NCI-H1694 (cell line): ENCODE measurements around the gene DUS4L.

Experiments used
- DNase-seq: peaks from one replicate; lab custom pipeline; 2025; lab: John Stamatoyannopoulos, UW

DUS4L gene

DNA sequence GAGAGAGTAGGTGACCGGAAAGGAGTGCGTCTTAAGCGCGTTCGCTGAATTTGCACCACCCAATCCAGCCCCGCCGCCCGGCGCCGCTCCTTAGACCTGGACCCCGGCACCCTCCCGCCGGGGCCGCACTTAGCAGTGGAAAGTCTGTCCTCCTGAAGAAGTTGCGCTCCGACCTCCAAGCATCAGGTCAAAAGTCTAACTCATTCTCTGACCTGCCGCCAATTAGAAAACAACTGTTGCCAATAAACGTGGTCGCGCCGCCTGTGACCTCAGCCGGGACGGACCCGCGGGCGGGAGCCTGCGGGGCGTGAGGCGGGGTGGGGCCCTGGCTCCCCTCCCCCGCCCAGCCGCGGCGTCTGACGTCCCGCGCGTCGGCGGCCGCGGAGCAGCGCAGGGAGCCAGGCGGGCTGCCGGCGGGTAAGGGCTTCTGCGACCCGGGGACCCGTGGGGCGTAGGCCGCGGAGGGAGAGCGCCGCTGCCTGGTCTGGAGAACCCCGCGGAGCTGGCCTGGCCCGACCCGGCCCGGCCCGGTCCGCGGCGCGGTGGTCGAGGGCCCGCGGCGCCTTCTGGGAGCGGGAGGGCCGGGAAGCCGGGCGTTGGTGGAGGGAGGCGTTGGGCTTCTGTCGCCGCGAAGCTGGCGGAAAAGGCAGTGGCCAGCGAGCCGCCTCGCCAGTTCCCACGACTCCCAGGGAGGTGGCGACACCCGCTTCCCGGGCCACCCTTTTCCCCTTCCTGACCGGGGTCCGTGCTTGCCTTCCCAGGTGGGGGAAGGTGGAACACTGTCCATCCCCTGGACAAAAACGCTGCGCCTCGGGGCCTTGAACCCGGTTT is 16.3 kb downstream of the DUS4L start, which contains the start of gene BCAP29:
TSS of gene BCAP29 (plus strand) at position 362 of the 831 bp plus-strand sequence. CDS start 527 bp downstream, outside the sequence.
- DNase-seq, result peak; percentile 8

- DNase-seq, result no peak
Observed at GRCh38 chr7:107580716-107581383, 17.1 kb downstream of the DUS4L start.

DNA sequence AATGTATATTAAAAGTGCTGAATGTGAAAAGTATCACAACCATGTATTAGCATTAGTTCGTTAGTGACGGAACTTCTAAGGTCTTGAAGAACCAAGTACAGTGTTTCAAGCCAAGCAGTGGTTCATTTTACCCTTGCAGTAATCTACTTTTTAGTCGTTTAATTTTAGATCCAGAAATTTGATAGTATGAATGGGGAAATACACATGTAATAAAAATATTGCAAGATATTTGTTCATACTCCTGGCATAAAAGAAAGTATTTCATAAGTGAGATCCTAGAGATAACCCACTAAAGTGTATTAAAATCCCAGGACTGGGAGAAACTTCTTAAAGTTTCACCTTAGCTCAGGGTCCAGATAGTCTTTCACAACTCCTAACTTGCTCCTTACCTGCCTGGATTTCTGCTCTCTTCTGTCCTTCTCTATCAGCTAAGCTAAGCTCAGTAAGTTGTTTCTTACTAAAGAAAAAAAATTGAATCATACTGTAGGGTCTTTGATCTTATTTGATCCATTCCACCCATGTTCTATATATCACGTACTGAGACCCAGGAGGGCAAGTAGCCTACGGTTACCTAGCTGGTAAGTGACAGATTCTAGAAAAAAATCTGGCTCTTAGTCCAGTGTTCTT is 17.7 kb downstream of the DUS4L start:
- DNase-seq, result no peak

GRCh38 chr7:107582875-107583274 is 19.1 kb downstream of the DUS4L start:
- no peak for DNase-seq

GRCh38 chr7:107584716-107585115 is 20.9 kb downstream of the DUS4L start:
- DNase-seq, result no peak

DNA sequence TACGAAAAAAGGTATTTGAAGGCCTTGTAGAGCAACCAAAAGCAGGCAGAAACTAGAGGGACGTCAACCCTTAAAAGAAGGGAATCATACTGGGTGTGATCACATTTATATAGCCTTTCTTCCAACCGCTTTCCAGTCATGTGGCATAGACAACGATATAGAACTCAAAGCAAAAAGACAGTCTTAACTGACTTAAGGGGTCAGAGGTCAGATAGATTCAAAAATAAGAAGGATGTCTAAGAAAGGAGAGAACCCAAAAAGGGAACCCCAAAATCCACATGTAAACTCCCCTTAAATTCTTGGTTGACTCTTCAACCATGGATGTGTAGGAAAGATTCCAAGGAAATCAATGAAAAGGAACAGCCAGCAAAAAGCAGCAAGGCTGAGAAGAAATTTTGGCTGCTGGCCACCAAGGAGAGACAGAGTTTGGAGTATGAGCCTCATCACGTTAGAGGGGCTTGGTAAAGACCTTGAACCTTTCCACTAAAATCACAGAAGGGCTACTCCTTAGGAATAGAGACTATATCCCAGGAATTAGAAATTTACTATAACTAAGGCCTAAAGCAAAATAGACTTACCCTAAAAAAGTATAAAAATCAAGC is 24.9 kb downstream of the DUS4L start:
- DNase-seq, result no peak

GRCh38 chr7:107591421-107591820 is 27.6 kb downstream of the DUS4L start:
- no peak for DNase-seq

DNA sequence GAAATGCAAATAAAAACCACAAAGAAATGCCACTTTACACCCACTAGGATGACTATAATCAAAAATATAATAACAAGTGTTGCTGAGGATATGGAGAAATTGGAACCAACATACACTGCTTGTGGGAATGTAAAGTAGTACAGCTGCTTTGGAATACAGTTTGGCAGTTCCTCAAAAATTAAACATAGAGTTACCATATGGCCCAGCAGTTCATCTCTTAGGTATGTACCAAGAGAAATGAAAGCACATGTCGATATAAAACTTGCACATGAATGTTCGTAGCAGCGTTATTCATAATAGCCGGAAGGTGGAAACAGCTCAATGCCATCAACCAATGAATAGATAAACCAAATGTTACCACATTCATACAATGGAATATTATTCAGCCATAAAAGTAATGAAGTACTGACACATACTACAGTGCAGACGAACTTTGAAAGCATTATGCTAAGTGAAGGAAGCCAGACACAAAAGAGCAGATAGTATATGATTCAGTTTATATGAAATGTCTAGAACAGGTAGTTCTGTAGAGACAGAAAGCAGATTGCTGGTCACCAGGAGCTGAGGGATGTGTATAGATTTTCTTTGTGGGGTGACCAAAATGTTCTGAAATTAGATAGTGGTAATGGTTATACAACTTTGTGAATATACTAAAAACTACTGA is 28.7 kb downstream of the DUS4L start:
- DNase-seq, result peak; percentile 83

DNA sequence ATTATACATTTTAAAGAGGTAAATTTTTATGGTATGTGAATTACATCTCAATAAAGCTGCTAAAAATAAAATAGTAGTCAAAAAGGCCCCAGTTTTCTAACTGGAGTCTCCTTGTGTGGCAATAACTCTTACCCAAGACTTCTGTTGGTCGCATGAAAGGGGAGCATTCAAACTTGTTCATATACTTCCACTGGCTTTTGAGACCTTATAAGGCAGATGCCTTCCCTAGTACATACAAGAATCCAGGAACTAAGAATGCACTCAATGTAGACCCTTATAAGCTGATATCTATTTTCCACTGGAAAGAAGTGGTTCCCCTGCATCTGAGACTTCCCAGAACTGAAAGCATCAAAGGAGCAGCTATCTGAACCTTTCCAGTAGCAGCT is 29.2 kb downstream of the DUS4L start:
- no peak for DNase-seq

GRCh38 chr7:107594961-107595737 is 31.4 kb downstream of the DUS4L start:
- DNase-seq, result no peak

DNA sequence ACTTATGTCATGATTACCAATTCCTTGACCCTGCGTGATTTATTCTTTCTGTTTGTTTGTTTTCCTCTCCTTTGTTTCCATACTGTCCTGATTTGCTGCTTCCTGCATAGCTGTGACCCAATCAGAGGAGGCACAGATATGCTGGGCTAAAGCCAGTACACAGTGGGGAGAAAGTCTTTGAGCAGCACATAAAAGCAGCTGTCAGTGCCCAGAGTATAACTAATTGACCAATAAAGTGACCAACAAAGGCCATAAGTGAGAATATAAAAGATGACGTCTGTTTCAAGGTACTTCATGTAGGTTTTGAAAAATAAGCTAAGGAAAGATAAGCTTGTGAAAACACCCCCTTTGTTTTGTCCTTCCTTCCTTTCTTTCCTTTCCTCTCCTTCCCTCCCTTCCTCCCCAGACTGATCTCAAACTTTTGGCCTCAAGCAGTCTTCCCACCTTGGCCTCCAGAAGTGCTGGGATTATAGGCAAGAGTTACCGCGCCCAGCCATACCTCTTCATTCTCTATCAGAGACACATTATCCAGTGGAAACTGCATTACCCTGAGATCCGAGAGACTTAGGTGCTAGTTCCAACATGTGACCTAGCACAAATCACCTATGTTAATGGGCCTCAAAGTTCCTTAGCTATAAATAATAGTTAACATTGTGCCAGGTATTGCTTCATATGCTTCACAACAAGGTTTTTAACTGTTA is 33.3 kb downstream of the DUS4L start:
- DNase-seq, result no peak

- DNase-seq, result no peak
Observed at GRCh38 chr7:107597582-107597916, 33.8 kb downstream of the DUS4L start.

DNA sequence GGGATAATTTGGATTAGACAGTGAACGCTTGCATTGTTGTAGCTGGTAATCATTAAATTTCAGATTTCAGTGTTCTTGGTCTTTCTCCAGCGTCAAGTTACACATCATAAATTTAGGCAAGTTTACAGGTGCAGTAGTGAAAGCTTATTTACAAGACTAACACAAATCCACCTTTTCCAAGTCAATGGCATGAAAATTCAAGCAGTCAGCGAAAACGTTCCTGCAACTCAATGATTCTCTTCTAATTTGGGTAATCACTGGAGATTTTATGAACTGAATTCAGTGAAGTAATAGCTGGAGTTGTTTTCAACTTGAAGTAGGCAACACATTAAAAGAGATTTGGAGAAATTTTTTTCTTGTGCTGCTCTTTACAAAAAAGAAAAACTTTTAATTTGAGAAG is 34.2 kb downstream of the DUS4L start:
- DNase-seq, result no peak

DNA sequence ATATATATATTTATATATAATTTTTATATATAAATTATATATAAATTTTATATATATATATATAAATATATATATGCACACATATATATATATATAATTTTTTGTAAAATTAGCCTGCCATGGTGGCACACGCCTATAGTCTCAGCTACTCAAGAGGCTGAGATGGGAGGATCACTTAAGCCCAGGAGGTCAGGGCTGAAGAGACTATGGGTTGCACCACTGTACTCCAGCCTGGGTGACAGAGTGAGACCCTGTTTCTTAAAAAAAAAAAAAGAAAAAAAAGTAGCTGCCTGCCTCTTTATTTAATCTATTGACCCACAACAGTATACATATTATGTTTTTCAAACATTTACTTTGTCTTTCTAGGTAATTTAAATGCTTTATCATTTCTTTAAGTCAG is 35.5 kb downstream of the DUS4L start:
- no peak for DNase-seq

DNA sequence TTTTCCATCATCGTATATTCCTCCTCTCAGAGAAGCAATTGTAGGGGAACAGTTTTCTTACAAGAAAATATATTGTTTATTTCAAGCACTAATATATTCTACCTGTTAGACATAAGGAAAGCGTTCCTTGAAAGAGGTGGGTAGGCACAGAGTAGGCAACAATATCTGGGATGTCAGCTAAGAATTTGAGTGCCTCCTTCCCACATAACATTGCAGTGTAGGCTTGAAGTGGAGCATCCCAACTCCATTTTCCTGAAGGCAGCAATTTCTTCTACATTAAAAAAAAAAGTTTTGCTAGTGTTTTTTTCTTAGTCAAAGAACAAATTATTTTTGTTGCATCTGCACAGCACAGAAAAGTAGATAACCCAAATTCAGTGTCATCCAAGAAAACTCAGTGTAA is 37.0 kb downstream of the DUS4L start:
- no peak for DNase-seq

- DNase-seq, result no peak
Observed at GRCh38 chr7:107605218-107605815, 41.5 kb downstream of the DUS4L start.

DNA sequence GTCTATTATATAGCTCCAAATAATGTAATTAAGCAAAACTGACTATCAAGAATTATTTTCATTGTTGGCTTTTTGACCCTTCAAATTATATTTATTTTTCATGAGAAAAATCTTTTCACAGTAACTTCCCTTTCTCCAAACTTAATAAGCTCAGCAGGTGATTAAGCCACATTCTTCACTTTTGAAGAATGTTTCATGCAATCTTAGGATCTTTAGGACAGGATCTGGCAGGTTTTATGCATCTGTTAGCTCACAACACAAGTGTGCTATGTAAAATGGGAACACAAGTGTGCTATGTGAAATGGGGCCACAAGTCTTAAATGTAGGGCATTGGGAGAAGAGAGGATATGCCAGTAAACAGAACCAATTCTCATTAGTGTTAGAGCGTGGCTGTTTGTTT is 42.5 kb downstream of the DUS4L start:
- DNase-seq, result no peak

- peak; percentile 49 for DNase-seq
Observed at GRCh38 chr7:107609811-107610261, 46.1 kb downstream of the DUS4L start.

GRCh38 chr7:107610323-107610722 is 46.6 kb downstream of the DUS4L start:
- DNase-seq, result no peak

GRCh38 chr7:107613439-107613838 is 49.7 kb downstream of the DUS4L start:
- no peak for DNase-seq
